ENCODE data around the gene ECI2.

Gene ECI2

GRCh38 chr6:4134841-4135664, at the start of gene ECI2:
TSS of gene ECI2 (minus strand) at chr6:4135575. CDS start at chr6:4135560, 15 bp downstream.
- H3K27ac ChIP-seq (ENCODE audit: low read length) = peak within 1 kb of the TSS; percentile 26
- peak within 1 kb of the TSS; percentile 80 for H3K9ac ChIP-seq (ENCODE audit: low read length)
- no peaks in the 10 kb centered on the region for H3K9me3 ChIP-seq (ENCODE audit: control insufficient read depth, low read depth, low read length)
- no peaks in the 10 kb centered on the region for H3K27me3 ChIP-seq (ENCODE audit: control insufficient read depth, insufficient read depth, low read length)
- H3K4me3 ChIP-seq (ENCODE audit: low read length) = peak within 1 kb of the TSS; percentile 83
- H3K36me3 ChIP-seq (ENCODE audit: control insufficient read depth, low read depth, low read length) = peaks cover 14% of the 10 kb centered on the region
- H3K4me1 ChIP-seq (ENCODE audit: control insufficient read depth, low read depth, low read length) = peaks cover 17% of the 10 kb centered on the region

GRCh38 chr6:4180652-4181255, 45.4 kb upstream of the ECI2 start:
- peaks cover 5% of the 10 kb centered on the region for H3K4me1 ChIP-seq (ENCODE audit: control insufficient read depth, low read depth, low read length)
- H3K9me3 ChIP-seq (ENCODE audit: control insufficient read depth, low read depth, low read length) = no peaks in the 10 kb centered on the region
- H3K36me3 ChIP-seq (ENCODE audit: control insufficient read depth, low read depth, low read length) = no peaks in the 10 kb centered on the region
- H3K27me3 ChIP-seq (ENCODE audit: control insufficient read depth, insufficient read depth, low read length) = no peaks in the 10 kb centered on the region
- no peak overlapping the region for H3K9ac ChIP-seq (ENCODE audit: low read length)
- no peak overlapping the region for H3K4me3 ChIP-seq (ENCODE audit: low read length)
- H3K27ac ChIP-seq (ENCODE audit: low read length) = no peak overlapping the region

GRCh38 chr6:4179960-4180651, 44.7 kb upstream of the ECI2 start:
- Histone ChIP-seq H3K36me3 (ENCODE audit: control insufficient read depth, low read depth, low read length) (no peaks in the 10 kb centered on the region), H3K9ac (ENCODE audit: low read length) (no peak overlapping the region), H3K27me3 (ENCODE audit: control insufficient read depth, insufficient read depth, low read length) (no peaks in the 10 kb centered on the region), H3K27ac (ENCODE audit: low read length) (no peak overlapping the region), H3K9me3 (ENCODE audit: control insufficient read depth, low read depth, low read length) (no peaks in the 10 kb centered on the region), H3K4me1 (ENCODE audit: control insufficient read depth, low read depth, low read length) (peaks cover 5% of the 10 kb centered on the region), H3K4me3 (ENCODE audit: low read length) (no peak overlapping the region)

GRCh38 chr6:4178737-4179333, 43.5 kb upstream of the ECI2 start:
- peaks cover 5% of the 10 kb centered on the region for H3K4me1 ChIP-seq (ENCODE audit: control insufficient read depth, low read depth, low read length)
- no peaks in the 10 kb centered on the region for H3K9me3 ChIP-seq (ENCODE audit: control insufficient read depth, low read depth, low read length)
- H3K4me3 ChIP-seq (ENCODE audit: low read length) = no peak overlapping the region
- no peaks in the 10 kb centered on the region for H3K27me3 ChIP-seq (ENCODE audit: control insufficient read depth, insufficient read depth, low read length)
- H3K27ac ChIP-seq (ENCODE audit: low read length) = no peak overlapping the region
- no peaks in the 10 kb centered on the region for H3K36me3 ChIP-seq (ENCODE audit: control insufficient read depth, low read depth, low read length)
- no peak overlapping the region for H3K9ac ChIP-seq (ENCODE audit: low read length)

- H3K27me3 ChIP-seq (ENCODE audit: control insufficient read depth, insufficient read depth, low read length) = no peaks in the 10 kb centered on the region
- H3K4me3 ChIP-seq (ENCODE audit: low read length) = no peak overlapping the region
- no peak overlapping the region for H3K27ac ChIP-seq (ENCODE audit: low read length)
- H3K36me3 ChIP-seq (ENCODE audit: control insufficient read depth, low read depth, low read length) = no peaks in the 10 kb centered on the region
- H3K4me1 ChIP-seq (ENCODE audit: control insufficient read depth, low read depth, low read length) = peaks cover 16% of the 10 kb centered on the region
- H3K9ac ChIP-seq (ENCODE audit: low read length) = no peak overlapping the region
- no peaks in the 10 kb centered on the region for H3K9me3 ChIP-seq (ENCODE audit: control insufficient read depth, low read depth, low read length)
Measured at GRCh38 chr6:4176907-4177306, 41.5 kb upstream of the ECI2 start.

DNA sequence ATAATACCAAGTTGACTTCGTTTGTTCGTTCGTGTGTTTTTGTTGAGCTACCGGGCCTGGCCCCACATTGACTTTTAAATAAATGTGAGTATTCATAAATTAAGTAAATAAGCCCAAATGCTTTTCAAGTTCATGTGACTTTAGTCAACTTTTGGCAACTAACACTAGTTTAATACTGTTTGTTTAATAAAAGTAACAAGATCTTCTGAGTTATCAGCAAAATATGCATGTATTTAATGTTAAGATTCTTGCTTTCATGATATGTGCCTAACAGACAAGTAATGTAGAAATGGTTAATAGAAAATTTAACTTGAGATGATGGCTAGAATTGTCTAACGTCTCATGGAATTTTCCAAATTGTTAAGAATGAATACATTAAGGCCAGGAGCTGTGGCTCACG, 38.7 kb upstream of the ECI2 start:
- Histone ChIP-seq H3K27ac (ENCODE audit: low read length) (no peak overlapping the region), H3K36me3 (ENCODE audit: control insufficient read depth, low read depth, low read length) (no peaks in the 10 kb centered on the region), H3K4me3 (ENCODE audit: low read length) (no peak overlapping the region), H3K9ac (ENCODE audit: low read length) (no peak overlapping the region), H3K27me3 (ENCODE audit: control insufficient read depth, insufficient read depth, low read length) (no peaks in the 10 kb centered on the region), H3K4me1 (ENCODE audit: control insufficient read depth, low read depth, low read length) (peaks cover 22% of the 10 kb centered on the region), H3K9me3 (ENCODE audit: control insufficient read depth, low read depth, low read length) (no peaks in the 10 kb centered on the region)

DNA sequence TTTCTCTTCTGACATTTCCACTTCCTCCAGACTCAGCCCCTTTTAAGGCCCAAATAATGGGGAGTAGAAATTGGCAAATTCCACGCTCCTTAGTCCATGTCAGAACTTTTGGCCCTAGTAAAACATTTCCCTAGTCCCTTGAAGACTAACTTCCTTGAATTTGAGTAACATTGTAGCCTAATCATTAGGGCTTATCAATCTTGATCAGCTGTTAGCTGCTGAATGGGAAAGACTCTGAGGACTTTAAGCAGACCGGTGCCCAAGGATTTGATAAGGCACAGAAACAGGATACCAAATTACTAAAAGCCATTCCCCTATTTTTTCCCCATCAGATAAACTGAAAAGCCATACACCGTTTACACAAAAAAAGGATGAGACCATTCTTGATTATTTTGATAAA, 37.0 kb upstream of the ECI2 start:
- no peaks in the 10 kb centered on the region for H3K27me3 ChIP-seq (ENCODE audit: control insufficient read depth, insufficient read depth, low read length)
- peaks cover 29% of the 10 kb centered on the region for H3K4me1 ChIP-seq (ENCODE audit: control insufficient read depth, low read depth, low read length)
- H3K36me3 ChIP-seq (ENCODE audit: control insufficient read depth, low read depth, low read length) = no peaks in the 10 kb centered on the region
- no peak overlapping the region for H3K4me3 ChIP-seq (ENCODE audit: low read length)
- peaks cover 6% of the 10 kb centered on the region for H3K9me3 ChIP-seq (ENCODE audit: control insufficient read depth, low read depth, low read length)
- H3K9ac ChIP-seq (ENCODE audit: low read length) = no peak overlapping the region
- no peak overlapping the region for H3K27ac ChIP-seq (ENCODE audit: low read length)

DNA sequence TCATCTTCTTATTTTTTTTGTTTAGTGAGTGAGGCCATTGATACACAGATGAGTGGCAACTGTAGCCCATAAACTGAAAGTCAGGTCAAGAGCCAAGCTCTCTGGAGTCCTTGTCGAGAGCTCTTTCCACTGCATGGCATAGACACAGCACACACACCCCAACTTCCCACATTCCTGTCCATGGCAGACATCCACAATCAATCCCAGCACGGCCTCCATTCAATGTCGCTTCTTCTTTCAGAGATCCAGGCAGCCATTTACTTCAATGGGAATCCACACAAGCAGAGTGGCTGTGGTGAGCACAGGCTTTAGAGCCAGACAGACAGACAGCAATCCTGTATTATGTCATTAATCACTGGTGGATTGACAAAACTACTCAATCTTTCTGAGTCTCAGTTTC, 34.9 kb upstream of the ECI2 start:
- peaks cover 29% of the 10 kb centered on the region for H3K4me1 ChIP-seq (ENCODE audit: control insufficient read depth, low read depth, low read length)
- peaks cover 6% of the 10 kb centered on the region for H3K9me3 ChIP-seq (ENCODE audit: control insufficient read depth, low read depth, low read length)
- no peak overlapping the region for H3K27ac ChIP-seq (ENCODE audit: low read length)
- H3K36me3 ChIP-seq (ENCODE audit: control insufficient read depth, low read depth, low read length) = no peaks in the 10 kb centered on the region
- H3K4me3 ChIP-seq (ENCODE audit: low read length) = no peak overlapping the region
- no peaks in the 10 kb centered on the region for H3K27me3 ChIP-seq (ENCODE audit: control insufficient read depth, insufficient read depth, low read length)
- no peak overlapping the region for H3K9ac ChIP-seq (ENCODE audit: low read length)

GRCh38 chr6:4169028-4169789, 33.8 kb upstream of the ECI2 start:
- peak overlapping the region; percentile 29 for H3K4me3 ChIP-seq (ENCODE audit: low read length)
- H3K9ac ChIP-seq (ENCODE audit: low read length) = no peak overlapping the region
- no peaks in the 10 kb centered on the region for H3K36me3 ChIP-seq (ENCODE audit: control insufficient read depth, low read depth, low read length)
- H3K4me1 ChIP-seq (ENCODE audit: control insufficient read depth, low read depth, low read length) = peaks cover 29% of the 10 kb centered on the region
- no peaks in the 10 kb centered on the region for H3K27me3 ChIP-seq (ENCODE audit: control insufficient read depth, insufficient read depth, low read length)
- H3K9me3 ChIP-seq (ENCODE audit: control insufficient read depth, low read depth, low read length) = peaks cover 6% of the 10 kb centered on the region
- no peak overlapping the region for H3K27ac ChIP-seq (ENCODE audit: low read length)

- H3K9me3 ChIP-seq (ENCODE audit: control insufficient read depth, low read depth, low read length) = peaks cover 6% of the 10 kb centered on the region
- H3K9ac ChIP-seq (ENCODE audit: low read length) = no peak overlapping the region
- no peaks in the 10 kb centered on the region for H3K36me3 ChIP-seq (ENCODE audit: control insufficient read depth, low read depth, low read length)
- no peak overlapping the region for H3K4me3 ChIP-seq (ENCODE audit: low read length)
- H3K27me3 ChIP-seq (ENCODE audit: control insufficient read depth, insufficient read depth, low read length) = no peaks in the 10 kb centered on the region
- H3K4me1 ChIP-seq (ENCODE audit: control insufficient read depth, low read depth, low read length) = peaks cover 23% of the 10 kb centered on the region
- H3K27ac ChIP-seq (ENCODE audit: low read length) = no peak overlapping the region
Measured at GRCh38 chr6:4167833-4168232, 32.5 kb upstream of the ECI2 start.

DNA sequence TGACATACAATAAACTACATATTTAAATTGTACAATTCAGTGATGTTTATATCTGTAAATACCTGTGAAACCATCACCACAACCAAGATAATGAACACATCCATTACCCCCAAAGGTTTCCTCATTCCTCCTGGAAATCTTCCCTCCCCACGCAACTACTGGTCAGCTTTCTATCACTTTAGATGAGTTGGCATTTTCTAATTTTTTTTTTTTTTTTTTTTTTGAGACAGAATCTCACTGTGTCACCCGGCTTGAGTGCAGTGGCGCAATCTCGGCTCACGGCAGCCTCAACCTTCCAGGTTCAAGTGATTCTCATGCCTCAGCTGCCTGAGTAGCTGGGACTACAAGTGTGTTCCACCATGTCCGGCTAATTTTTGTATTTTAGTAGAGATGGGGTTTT, 31.7 kb upstream of the ECI2 start:
- Histone ChIP-seq H3K4me3 (ENCODE audit: low read length) (no peak overlapping the region), H3K9me3 (ENCODE audit: control insufficient read depth, low read depth, low read length) (peaks cover 6% of the 10 kb centered on the region), H3K27me3 (ENCODE audit: control insufficient read depth, insufficient read depth, low read length) (no peaks in the 10 kb centered on the region), H3K27ac (ENCODE audit: low read length) (no peak overlapping the region), H3K36me3 (ENCODE audit: control insufficient read depth, low read depth, low read length) (no peaks in the 10 kb centered on the region), H3K4me1 (ENCODE audit: control insufficient read depth, low read depth, low read length) (peaks cover 17% of the 10 kb centered on the region), H3K9ac (ENCODE audit: low read length) (no peak overlapping the region)
